ENCODE data around the gene MRPS33. TPM values are rescaled to one million over a fixed set of nuclear protein-coding genes. Genes with fewer than 3 reads are reported as not detected.

Gene MRPS33
- total RNA-seq, 1 experiment from 2014 or later: 30.7 TPM

Other genes with a start within 250 kb of the MRPS33 start
- 10.5 and 12.2 TPM in 2 replicates for gene BRAF, start 90.0 kb downstream of the MRPS33 start, total RNA-seq (2014; rRNA removed; shearing (Covaris generic))
- under 0.01 TPM in 1 of 2 replicates, not detected in the other for gene TMEM178B, start 59.1 kb upstream of the MRPS33 start, total RNA-seq (2014; rRNA removed; shearing (Covaris generic))

Data from SJSA1 (cell line).